ENCODE measurements around the gene FXYD6.
A peak's percentile ranks its signal among the peaks of the same experiment; 100 is the strongest.

The FXYD6 gene

DNA sequence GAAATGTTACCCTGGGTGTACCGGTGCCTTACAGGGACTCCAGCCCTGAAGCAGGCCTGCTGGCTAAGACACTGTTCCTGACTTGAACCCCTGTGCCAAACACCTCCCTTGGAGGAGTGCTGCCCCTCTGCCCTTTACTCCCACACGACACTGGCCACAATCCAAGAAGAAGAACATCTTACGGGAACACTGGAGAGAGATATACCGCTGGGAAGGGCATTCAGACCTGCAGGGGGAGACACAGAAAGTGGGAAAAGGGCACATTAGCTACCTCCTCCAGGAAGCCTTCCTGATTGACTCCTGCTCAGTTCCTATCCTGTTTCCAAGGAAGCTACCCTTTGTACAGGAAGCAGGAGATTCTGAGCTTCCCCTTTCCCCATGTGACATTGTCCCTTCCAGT lies 34.1 kb upstream of the FXYD6 start:
- DNase-seq, result peak; percentile 32

DNA sequence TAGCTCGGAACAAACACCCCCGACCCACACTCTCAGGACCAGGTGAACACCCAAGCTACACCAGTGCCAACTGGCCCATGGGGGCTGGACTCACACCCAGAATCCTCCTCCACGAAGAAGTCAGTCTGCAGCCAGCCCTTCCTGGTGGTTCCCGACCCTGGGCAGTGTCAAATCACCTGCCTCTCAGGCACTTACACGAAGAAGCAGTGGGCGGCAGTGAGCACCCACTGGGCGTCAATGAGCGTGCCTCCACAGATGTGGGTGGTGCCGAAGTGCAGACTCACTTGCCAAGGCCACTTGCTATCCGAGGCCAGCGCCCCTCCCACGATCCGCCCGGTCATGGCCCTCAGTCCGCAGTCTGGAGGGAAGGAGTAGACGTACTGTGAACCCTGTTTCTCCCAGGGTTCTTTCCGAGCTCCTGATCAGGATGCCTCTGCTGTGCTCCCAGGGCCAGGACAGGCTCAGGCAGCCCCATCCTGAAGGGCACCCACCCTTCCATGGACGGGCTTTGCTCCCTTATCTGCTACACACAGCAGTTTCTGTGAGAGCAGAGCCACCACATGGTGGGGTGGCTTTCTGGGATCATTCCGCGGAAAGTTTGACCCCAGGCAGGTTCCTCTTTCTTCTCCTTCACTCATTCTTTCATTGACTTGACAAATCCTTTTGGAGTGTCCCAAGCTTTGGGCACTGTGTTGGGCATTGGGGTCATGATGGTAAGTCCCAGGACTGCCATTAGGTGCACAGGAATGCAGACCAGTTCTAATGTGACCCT lies 33.3 kb upstream of the FXYD6 start:
- DNase-seq, result peak; percentile 42

DNA sequence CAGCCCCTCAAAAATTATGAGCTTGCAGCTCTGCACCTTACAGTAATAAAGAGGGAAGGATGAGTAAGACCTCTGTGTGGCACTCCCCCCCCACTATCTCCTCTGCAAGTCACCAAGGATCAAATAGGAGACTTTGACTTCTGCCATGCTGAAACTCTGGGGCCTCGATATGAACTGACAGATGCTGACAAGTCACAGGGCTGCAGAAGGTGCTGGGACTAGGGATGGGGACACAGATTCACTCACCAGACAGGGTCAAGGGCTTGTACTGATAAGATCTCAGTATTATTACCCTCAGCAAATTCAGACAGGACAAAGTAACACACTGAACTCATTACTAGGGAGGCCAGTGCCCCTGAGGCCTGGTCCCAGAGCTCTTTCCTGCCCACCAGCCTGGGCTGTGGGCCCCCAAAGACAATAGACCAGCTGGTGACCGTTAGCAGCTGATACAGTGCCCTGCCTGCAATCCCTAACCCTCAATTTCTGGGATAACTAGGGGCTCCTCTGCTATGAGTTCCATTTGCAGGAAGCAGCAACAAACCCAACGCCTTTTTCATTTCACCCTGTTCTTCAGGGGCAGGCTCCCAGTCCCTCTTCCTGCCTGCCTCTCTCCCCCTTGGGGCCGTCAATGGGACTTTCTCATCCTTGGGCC lies 32.6 kb upstream of the FXYD6 start:
- peak; percentile 47 for DNase-seq

DNA sequence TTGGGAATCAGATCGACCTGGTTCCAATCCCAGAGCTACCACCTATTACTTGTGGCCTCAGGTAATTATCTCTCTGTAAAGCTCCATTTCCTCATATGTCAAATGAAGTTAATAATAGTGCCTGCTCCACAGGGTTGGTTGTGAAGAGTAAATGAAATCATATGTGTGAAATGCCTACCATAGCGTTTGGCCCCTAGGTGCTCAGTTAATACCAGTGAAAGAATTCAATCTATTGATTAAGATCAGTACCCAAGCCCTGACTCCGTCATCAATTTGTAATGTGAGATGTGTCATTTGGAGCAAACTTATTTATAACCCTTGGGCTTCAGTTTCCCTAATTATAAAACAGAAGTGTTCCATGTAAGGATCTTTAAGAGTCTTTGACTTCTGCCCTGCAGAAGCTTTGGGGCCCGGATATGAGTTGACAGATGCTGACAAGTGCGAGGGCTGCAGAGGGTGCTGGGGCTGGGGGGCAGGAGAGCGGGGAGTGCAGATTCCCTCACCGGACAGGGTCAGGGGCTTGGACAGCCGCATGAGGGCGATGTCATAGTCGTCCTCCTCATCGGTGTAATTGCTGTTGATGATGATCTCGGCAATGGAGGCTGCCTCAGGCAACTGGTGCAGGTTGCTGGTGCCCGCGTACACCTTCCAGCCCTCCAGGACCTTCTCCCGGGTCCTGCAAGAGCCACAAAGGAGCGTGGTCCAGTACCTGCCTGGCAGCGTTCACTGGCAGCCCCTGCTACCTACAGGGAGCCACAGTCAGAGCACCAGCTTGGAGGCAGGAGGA lies 31.8 kb upstream of the FXYD6 start:
- peak; percentile 43 for DNase-seq

DNA sequence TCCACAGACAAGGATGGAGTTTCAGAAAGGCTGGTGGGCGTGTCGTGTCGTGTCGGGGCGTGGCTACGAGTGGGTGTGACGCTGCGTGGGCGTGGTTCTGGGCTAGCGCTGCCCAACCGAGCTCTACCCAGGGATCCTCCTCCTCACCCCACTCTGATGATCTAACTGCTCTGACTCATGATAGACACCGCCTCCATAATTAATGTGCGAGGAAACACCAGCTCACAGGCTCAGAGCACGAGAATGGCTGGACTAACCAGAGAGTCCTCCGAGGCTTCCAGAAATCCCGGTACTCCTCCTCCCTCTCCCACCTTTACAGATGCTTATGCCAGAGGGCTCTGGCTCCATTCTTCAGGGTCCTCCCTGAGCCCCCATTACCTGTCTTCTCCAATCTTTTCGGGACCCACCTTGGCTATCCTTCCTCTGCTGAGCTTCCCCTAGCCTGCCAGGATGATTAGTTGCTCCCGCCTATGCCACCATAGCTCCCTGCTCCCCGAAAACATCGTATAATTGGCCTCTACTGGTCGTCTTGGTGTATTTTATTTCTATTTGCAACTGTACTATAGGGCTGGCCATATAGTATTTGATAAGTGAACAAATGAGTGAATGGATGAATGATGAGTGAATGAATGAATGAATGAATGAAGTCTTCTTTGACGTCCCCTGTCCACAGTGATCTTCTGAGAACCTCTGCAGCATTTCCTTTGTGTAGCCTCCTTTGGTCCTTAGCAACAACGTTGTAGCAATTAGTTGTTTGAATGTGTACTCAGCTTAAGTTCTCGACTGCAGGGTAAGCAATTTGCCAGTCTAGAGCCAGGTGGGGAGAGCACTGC lies 31.0 kb upstream of the FXYD6 start:
- peak; percentile 90 for DNase-seq

DNA sequence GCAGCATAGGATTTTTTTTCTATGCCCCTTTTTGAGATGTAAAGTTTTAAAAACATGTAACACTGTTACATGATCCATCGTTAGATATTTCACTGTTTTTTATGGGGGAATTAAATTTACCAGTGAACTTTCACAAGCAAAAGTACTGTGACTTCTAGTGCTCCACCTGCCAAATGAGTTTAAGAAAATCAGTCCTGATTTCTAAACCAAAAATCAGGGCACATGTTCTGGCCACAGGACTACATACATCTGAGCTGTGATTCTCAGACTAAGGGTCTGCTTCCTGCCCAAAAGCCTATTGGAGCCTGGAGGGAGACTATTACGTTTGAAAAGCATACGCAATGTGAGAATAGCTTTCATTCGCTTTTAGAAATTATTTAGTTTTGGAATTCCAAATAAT lies 30.3 kb upstream of the FXYD6 start:
- no peak for DNase-seq

DNA sequence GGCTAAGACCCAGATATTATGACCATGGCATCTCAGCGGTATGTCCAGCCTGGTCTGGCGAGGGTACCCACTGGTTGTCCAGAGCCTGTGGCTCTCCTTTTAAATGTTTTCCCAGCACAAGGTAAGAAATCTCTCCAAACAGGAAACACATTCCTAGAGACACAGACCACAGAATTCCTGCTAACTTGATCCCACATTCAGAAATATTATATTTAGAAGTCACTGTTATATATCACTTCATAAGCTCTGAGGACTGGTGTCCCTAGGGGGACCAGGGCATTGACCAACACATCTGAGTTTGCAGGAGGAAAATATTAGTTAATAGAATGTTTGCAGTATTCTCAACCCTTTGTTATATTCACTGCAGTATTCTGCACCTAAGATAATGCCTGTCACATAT lies 29.7 kb upstream of the FXYD6 start:
- no peak for DNase-seq

DNA sequence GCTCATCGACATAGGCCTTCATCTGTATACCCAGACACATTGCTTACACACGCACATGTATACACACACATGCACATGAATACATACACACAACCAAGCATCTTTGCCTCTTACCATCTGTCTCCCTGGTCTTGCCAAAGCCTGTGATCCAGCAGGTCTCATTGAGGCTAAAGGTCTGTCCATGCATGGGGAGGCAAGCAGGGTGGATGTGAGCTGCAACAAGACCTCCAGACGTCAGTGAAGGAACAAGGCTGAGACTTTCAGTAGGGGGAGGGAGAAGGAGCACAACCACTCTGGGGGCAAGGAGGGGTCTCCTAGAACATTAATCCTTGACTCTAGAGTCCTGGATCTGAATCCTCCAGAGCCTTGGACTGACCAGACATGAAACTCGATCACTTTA lies 29.1 kb upstream of the FXYD6 start:
- peak; percentile 40 for DNase-seq

DNA sequence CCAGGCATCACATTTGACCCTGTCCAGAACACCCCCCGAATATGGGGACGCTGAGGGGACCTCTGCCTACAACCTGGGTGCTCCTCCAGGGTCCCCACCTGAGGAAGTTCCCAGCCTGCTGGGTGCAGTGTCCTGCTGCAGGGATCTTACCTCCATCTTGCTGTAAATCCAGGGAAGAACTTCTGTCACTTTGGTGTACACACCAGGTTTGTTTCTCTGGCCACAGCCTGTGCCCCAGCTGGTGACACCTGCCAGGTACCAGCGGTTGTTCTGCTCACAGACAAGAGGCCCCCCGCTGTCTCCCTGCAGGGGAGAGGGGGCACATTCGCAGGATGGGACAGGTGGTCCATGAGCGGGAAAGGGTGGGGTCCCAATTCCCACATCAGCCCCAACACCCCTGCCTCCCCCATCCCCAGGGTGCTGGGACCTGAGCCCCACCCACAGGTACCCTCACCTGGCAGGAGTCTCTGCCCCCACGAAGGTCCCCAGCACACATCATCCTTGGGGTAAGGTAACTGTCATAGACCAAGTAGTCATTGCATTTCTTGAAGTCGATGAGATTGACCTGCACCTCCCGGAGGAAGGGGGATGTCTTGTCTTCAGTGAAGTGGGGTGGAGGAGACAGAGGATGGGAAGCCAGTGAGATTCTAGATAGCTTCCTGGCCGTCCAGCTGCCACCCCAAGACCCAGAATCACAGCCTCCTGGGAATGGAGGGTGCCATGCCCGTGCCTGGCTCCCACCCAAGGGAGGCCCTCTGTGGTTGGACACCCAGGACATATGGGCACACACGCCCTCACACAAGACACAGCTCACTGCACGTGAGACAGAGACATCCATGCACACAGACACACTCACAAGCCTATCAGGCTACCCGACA lies 27.3 kb upstream of the FXYD6 start:
- DNase-seq, result peak; percentile 40

DNA sequence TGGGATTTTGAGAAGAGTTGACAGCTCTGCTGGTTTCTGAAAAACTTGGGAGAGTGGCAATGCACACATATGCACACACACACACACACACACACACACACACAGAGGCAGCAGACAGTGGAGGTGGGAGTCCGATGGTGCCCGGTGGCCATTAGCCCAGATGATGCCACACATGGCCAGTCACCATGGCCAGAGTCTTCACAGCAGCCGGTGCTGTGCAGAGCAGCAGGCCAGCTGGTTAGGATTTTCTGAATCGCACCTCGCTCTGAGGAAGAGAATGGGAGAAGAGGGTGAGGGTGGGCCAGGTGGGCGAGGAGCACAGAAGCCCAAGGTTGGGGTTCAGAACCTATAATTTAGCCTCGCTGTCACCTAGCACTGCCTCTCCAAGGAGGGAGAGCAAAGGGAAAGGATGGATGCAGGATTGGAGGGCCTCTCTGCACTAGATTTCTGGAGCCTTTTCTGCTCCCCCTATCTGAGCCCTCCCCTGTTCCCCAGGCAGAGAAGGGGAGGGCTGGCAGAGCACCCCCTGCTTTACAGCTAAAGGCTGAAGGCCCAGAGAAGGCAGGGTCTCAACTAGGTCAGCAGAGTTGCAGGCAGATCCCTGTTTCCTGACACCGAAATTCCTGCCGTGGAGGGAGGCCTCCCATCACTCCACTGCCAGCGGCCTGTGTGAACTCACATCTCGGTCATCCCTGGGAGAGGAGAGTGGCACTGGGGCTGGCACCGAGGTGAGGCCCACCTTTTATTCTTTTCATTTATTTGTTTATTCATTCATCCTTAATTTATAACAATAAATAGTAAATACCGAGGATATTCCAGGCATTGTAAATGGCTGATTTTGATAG lies 25.8 kb upstream of the FXYD6 start:
- peak; percentile 38 for DNase-seq

DNA sequence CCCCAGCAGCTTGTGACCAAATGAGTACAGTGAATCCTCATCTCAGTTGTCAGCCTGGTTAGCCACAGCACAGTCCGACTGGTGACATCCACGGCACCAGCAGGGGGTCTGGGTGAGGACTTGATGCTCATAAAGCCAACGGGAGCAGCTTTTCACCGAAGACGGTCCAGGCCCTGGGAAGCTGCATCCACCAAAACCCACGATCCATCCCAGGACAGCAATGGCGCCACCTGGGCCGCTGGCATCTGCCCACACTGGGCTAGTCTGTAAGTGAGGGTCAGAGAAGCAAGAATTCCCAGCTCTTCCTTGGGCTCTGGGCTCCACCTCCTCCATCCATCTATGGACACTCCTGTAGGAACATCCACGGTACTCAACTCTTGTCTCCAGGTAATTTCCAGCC lies 25.1 kb upstream of the FXYD6 start:
- DNase-seq, result peak; percentile 38

DNA sequence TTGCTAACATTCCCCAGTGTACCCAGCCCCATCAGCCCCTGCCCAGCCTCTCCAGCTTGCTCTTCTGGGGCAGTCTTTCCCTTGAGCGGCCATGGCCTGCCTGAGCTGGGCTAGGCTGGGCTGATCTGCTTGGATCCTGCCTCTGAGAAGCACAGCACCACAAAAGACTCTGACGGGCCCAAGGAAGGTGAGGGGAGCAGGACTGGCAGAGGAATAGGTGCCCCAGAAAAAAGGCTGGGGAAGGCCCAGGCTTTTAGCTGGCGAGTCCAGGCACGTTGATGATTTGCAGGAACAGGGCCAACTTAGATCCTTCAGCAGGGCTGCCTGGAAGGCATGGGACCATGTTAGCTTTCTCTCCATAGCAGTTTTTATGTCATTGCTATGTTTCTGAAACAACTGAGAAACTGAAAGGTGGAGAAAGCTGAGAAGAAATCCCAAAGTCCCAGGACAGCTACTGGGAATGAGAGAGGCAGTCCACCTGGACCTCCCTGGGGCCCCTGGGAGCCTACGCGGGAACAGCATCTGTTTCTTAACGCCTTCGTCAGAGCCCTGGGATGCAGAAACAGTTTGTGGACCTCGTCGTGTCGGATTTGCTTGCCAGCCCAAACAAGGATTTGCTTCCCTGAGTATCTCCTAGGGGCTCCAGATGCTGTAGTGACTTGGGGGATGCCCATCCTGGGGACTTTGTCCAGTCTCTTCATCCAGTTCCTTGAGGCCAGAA lies 24.4 kb upstream of the FXYD6 start:
- peak; percentile 15 for DNase-seq

DNA sequence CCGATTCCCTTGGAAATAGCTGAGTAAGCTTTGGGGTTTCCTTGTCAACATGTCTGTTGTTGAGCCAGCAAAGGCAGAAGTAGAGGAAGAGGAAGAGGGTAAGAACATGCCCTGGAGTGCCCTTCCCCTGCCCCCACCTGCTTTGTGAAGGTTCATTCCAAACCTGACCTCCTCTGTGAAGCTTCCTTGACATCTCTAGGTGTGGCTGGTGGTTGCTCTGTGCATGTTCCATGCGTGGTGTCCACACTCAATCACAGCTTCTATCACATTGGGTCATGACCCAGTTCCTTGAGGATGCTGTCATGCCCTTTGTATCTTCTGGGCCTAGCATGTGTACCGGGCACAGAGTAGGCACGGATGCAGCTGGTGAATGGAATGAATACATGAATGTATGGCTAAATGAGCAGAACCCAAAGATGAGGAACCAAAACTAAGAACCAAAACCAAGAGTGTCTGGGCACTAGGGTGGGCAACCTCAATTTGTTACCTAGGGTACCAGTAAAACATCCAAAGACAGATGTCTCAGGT lies 23.7 kb upstream of the FXYD6 start:
- DNase-seq, result peak; percentile 29

DNA sequence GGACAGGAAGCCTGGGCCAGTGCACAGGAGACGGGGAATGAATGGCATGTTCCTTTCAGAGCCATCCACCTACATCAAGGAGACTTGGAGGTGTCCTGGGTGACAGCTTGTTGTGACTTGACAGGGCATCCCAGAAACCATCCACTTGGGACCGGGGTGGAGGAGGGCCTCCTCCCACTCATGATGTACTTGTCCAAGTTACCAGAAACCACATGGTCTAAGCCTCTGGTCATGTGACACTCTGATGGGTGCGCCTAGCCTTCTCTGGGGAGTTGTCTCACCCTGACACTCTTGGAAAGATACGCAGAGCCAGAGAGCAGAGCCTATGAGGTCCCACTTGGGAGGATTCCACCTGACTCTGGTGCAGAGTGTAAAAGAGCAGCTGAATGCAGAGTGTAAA lies 21.6 kb upstream of the FXYD6 start:
- peak; percentile 45 for DNase-seq

DNA sequence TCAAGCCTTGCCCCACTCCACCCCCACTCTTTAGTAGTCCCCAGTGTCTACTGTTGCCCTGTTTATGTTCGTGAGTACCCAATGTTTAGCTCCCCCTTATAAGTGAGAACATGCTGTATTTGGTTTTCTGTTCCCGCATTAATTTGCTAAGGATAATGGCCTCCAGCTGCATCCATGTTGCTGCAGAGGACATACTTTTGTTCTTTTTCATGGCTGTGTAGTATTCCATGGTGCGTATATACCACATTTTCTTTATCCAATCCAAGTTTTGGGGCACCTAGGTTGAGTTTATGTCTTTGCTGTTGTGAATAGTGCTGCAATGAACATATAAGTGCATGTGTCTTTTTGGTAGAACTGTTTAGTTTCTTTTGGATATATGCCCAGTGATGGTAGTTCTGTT lies 16.2 kb upstream of the FXYD6 start:
- DNase-seq, result no peak

DNA sequence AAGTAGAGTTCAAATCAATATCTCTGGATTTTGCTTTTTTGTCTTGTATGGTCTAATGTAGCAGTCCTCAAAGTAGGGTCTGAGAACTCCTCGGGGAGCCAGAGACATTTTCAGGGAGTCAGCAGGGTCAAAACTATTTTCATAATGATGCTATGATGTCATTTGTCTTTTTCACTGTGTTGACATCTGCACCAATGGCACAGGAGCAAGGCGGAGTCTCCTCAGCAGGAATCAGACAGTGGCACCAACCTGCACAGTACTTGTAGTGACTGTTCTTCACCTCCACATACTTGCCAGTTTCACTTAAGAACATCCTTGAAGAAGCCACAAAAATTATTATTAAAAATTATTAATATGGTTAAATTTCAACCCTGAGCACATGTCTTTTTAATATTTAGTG lies 14.9 kb upstream of the FXYD6 start:
- peak; percentile 6 for DNase-seq

DNA sequence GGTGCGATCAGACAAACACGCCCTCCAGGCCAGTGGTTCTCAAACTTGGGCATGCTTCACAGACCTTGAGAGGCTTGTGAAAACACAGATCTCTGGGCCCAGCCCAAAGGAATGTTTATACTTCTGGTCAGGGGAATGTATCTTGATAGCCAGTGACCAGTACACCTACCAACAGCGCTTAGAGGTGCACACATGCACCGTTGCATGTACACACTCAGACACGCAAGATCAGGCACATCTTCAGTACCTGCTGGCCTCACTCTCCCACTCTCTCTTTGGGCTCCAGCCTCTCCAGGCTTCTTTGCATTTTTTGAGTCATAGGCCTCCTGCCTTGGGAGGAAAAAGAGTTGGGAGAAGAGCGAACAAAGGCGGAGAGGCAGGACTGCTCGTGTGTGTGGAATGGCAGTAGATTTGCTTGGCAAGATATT lies 11.7 kb upstream of the FXYD6 start:
- peak; percentile 17 for DNase-seq

DNA sequence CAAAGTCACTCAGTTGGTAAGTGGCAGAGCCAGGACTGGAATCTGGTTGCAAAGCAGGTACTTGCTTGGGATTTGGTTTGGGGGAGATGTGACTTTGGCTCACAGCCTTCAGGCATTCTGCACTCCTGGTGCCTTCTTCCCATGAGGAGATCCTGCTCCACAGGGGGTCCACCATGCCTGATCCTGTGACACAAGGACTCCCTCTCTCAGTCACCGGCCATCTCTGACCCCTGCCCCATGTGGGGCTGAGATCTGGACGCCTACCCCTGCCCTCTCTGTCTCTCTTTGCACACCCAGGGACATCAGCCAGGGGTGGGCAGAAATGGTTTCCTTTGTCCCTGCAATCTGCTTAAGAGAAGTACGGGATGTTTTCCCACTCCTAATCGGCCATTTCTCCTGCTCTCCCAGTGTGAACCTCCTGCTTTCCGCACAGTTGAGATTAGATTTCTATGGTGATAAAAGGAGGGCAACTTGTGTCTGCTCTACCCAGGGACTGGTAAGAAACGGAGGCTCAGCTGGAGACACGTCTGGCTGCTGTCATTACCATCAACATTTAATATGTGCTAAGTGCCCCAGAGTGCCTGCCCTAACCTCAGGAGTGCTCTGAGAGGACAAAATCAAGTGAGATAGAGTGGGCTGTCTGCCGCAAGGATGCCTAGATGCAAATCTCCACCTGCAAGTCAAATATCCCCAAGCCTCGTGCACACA lies 11.1 kb upstream of the FXYD6 start:
- no peak for DNase-seq

DNA sequence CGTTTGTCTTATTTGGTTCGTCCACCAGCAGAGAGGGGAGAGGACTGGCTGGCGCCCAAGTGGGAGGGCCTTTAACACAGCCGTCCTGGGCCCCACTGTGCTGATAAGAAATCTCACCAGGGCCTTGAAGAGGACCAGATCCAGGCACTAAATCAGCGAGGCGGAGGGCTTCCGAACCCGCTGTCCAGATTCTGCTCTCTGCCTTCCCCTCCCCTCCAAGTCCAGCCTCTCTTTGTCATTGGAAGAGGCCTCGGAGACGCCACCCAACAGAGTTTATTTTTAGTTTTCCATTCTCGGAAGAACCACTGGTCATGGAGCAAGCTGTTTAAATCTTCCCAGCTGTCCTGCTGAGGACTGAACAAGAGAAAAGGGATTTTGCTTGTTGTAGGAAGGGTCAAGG lies 9.3 kb upstream of the FXYD6 start:
- DNase-seq, result no peak
